Mesendoderm (in vitro differentiated cells): ENCODE data around the gene F13A1.

Experiments
- DNase-seq: peaks from one replicate; pipeline ENCODE4 v3.0.0; 2013
- H2AK5ac ChIP-seq: 2 replicates; pipeline ENCODE4 v1.6.1; 2013; ENCODE audit warnings: low read length, inconsistent platforms
- H2BK120ac ChIP-seq: 2 replicates; pipeline ENCODE4 v1.6.1; 2013; ENCODE audit warnings: low read depth, mild to moderate bottlenecking, low read length, moderate library complexity, mixed read lengths
- H2BK15ac ChIP-seq: replicated peaks from 2 replicates; pipeline ENCODE4 v1.6.1; 2013; ENCODE audit warnings: low read depth, mild to moderate bottlenecking, moderate library complexity
- H2BK5ac ChIP-seq: 2 replicates; pipeline ENCODE4 v1.6.1; 2013; ENCODE audit warnings: low read length, inconsistent platforms
- H3K18ac ChIP-seq: 2 replicates; pipeline ENCODE4 v1.6.1; 2013; ENCODE audit warnings: mild to moderate bottlenecking, low read length, mixed read lengths
- H3K23ac ChIP-seq: one replicate; pipeline ENCODE4 v1.6.1; 2013; ENCODE audit warnings: low read length
- H3K27ac ChIP-seq: 2 replicates; pipeline ENCODE4 v1.5.1; 2013; ENCODE audit warnings: low read depth, mild to moderate bottlenecking, inconsistent platforms, low read length, moderate library complexity
- H3K27me3 ChIP-seq: 2 replicates; pipeline ENCODE4 v1.6.1; 2013; ENCODE audit warnings: low read length, control low read depth, mild to moderate bottlenecking, inconsistent platforms; ENCODE audit not compliant: insufficient read depth, poor library complexity
- H3K36me3 ChIP-seq: 2 replicates; pipeline ENCODE4 v1.6.1; 2013; ENCODE audit warnings: low read length, inconsistent platforms; ENCODE audit not compliant: control insufficient read depth, insufficient read depth
- H3K4ac ChIP-seq: one replicate; pipeline ENCODE4 v1.6.1; 2013; ENCODE audit warnings: low read depth, mild to moderate bottlenecking, low read length, moderate library complexity
- H3K4me1 ChIP-seq: 2 replicates; pipeline ENCODE4 v1.6.1; 2013; ENCODE audit warnings: low read depth, low read length, inconsistent platforms; ENCODE audit not compliant: control insufficient read depth
- H3K4me2 ChIP-seq: 2 replicates; pipeline ENCODE4 v1.6.1; 2013; ENCODE audit warnings: low read length
- H3K4me3 ChIP-seq: 2 replicates; pipeline ENCODE4 v1.5.1; 2013; ENCODE audit warnings: mild to moderate bottlenecking, low read length
- H3K56ac ChIP-seq: one replicate; pipeline ENCODE4 v1.6.1; 2013; ENCODE audit warnings: low read length
- H3K79me1 ChIP-seq: 2 replicates; pipeline ENCODE4 v1.6.1; 2013; ENCODE audit warnings: low read length, inconsistent platforms
- H3K79me2 ChIP-seq: 2 replicates; pipeline ENCODE4 v1.6.1; 2013; ENCODE audit warnings: mild to moderate bottlenecking, low read length; ENCODE audit not compliant: control insufficient read depth, insufficient read depth
- H3K9ac ChIP-seq: 2 replicates; pipeline ENCODE4 v1.6.1; 2013; ENCODE audit warnings: low read length, inconsistent platforms
- H4K5ac ChIP-seq: one replicate; pipeline ENCODE4 v1.6.1; 2013; ENCODE audit warnings: low read length
- H4K8ac ChIP-seq: one replicate; pipeline ENCODE4 v1.6.1; 2013; ENCODE audit warnings: low read depth, mild to moderate bottlenecking, control low read depth, low read length, moderate library complexity
- WGBS: extraction: QIAGEN DNeasy Blood & Tissue Kit; methylation state at CpG from one replicate; pipeline ENCODE4 v1.1.7; 2013; ENCODE audit warnings: low lambda C conversion rate, missing lambda C conversion rate; ENCODE audit not compliant: insufficient coverage; ENCODE audit errors: extremely low coverage; 5-methylcytosine and 5-hydroxymethylcytosine counted together

The F13A1 gene

DNA sequence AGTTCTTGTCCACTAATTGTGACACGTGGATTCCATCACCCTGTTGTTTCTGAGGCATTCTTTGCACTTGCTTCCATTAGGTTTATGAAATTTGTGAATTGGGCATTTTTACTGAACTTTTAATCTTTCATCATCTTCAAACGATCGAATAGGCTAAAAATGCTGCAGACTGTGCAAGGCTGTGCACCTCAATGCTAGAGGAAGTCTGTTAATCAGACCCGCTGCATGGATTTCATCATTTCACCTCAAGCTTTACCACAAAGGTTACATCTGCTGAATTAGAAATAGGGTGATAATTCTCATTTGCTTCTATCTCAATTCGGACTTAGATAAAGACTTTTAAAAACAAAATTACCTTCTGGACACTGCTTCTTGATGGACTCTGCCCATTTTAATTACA lies 27.8 kb upstream of the F13A1 start:
- no peak overlapping the region for H3K9ac ChIP-seq
- H2BK120ac ChIP-seq = no peak overlapping the region
- H3K79me2 ChIP-seq = no peaks in the 10 kb centered on the region
- no peak overlapping the region for H3K4ac ChIP-seq
- no peak overlapping the region for H2AK5ac ChIP-seq
- no CpG with 5 or more reads among the region's 5 CpGs for WGBS
- H3K36me3 ChIP-seq = no peaks in the 10 kb centered on the region
- H2BK15ac ChIP-seq = no peak overlapping the region
- no peak for DNase-seq
- H4K8ac ChIP-seq = no peak overlapping the region
- no peaks in the 10 kb centered on the region for H3K27me3 ChIP-seq
- no peak overlapping the region for H3K4me2 ChIP-seq
- no peaks in the 10 kb centered on the region for H3K4me1 ChIP-seq
- no peak overlapping the region for H4K5ac ChIP-seq
- no peak overlapping the region for H3K18ac ChIP-seq
- no peak overlapping the region for H2BK5ac ChIP-seq
- no peak overlapping the region for H3K27ac ChIP-seq
- no peak overlapping the region for H3K23ac ChIP-seq
- H3K4me3 ChIP-seq = no peak overlapping the region
- H3K56ac ChIP-seq = no peak overlapping the region
- H3K79me1 ChIP-seq = no peaks in the 10 kb centered on the region

DNA sequence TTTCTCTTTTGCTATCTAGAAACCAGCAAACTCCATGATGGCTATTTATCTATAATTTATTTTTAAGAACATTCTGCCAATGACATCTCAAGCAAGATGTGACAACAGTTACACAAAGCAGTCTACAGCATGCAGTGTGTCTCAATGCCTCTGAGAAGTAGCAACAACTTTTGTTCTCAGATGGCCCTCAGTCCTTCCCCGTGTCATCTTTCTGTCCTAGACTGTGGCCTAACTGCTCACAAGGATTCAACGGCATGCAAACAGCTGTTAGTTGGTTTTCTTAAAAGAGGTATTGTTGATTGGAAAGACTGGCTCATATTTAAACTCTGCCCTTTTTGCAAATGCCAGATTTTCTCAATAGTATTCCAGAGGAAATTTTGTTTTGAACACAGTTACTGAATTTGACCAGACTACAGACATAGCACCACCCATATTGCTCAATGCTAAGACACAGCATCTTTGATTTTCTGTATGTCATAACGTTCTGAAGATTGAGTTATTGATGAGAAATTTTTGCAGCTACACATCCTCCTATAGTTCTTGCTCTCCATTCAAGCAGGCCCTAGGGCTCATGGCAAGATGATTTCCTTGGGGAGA lies 26.1 kb upstream of the F13A1 start:
- H2BK120ac ChIP-seq = no peak overlapping the region
- no peak overlapping the region for H3K18ac ChIP-seq
- H3K4me2 ChIP-seq = no peak overlapping the region
- no peak overlapping the region for H2BK5ac ChIP-seq
- H3K27ac ChIP-seq = no peak overlapping the region
- no peak overlapping the region for H4K8ac ChIP-seq
- H3K79me2 ChIP-seq = no peaks in the 10 kb centered on the region
- no peak overlapping the region for H3K23ac ChIP-seq
- no peaks in the 10 kb centered on the region for H3K4me1 ChIP-seq
- H2AK5ac ChIP-seq = no peak overlapping the region
- H3K79me1 ChIP-seq = no peaks in the 10 kb centered on the region
- DNase-seq = no peak
- no peak overlapping the region for H3K56ac ChIP-seq
- H3K4ac ChIP-seq = no peak overlapping the region
- H3K9ac ChIP-seq = no peak overlapping the region
- no peaks in the 10 kb centered on the region for H3K27me3 ChIP-seq
- no CpG with 5 or more reads among the region's 3 CpGs for WGBS
- no peak overlapping the region for H4K5ac ChIP-seq
- H3K36me3 ChIP-seq = no peaks in the 10 kb centered on the region
- H3K4me3 ChIP-seq = no peak overlapping the region
- H2BK15ac ChIP-seq = no peak overlapping the region

DNA sequence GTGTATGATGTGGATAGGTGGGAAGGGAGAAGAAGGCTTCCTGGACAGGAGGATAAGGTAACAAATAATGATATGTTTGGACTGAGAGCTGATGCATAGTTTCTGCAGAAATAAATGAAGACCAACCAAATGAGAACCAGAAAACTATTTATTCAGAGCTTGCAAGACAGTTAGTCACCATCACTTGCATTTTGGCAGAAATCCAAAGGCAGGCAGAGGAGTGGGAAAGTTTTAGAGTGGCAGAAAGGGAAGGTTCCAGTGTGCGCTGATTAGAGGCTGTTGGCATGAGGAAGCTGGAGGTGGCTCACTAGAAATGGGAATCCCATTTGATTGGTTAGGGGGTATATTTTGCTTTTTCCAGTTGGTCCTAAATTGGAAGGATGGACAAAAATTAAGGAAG lies 13.0 kb upstream of the F13A1 start:
- DNase-seq = no peak
- Histone ChIP-seq H3K4ac (no peak overlapping the region), H3K4me2 (no peak overlapping the region), H3K23ac (no peak overlapping the region), H3K27ac (no peak overlapping the region), H3K9ac (no peak overlapping the region), H3K4me1 (no peaks in the 10 kb centered on the region), H2AK5ac (no peak overlapping the region), H3K36me3 (no peaks in the 10 kb centered on the region), H4K5ac (no peak overlapping the region), H4K8ac (no peak overlapping the region), H3K79me1 (no peaks in the 10 kb centered on the region), H2BK15ac (no peak overlapping the region), H2BK5ac (no peak overlapping the region), H2BK120ac (no peak overlapping the region), H3K56ac (no peak overlapping the region), H3K18ac (no peak overlapping the region), H3K79me2 (no peaks in the 10 kb centered on the region), H3K27me3 (no peaks in the 10 kb centered on the region), H3K4me3 (no peak overlapping the region)
- WGBS = no CpG with 5 or more reads among the region's 1 CpG

DNA sequence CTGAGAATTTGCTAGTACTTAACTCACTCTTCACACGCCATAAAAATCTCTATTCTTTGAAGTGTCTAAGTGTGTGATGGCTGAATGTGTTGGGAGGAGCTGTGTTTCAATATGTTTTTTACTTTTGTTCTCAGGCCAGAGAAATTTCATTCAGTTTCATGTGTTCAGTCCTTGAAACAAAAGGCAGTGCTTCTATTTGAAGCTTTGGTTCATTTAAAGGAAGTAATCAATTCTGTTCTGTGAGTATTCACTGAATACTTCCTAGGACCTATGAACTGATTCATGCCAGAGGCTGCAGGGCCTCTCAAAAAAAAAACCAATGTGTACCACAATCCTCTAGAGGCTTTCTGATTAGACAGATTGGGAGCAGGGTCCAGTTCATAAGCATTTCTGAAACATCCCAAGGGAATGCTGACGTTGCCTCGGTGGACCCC lies 12.4 kb upstream of the F13A1 start:
- no peak overlapping the region for H3K56ac ChIP-seq
- no peaks in the 10 kb centered on the region for H3K79me1 ChIP-seq
- H2BK120ac ChIP-seq = no peak overlapping the region
- no peaks in the 10 kb centered on the region for H3K27me3 ChIP-seq
- no peak overlapping the region for H4K5ac ChIP-seq
- no peak overlapping the region for H3K23ac ChIP-seq
- no CpG with 5 or more reads among the region's 3 CpGs for WGBS
- no peaks in the 10 kb centered on the region for H3K4me1 ChIP-seq
- no peak overlapping the region for H3K4ac ChIP-seq
- no peak overlapping the region for H2AK5ac ChIP-seq
- no peak overlapping the region for H4K8ac ChIP-seq
- no peak overlapping the region for H2BK15ac ChIP-seq
- no peak overlapping the region for H3K4me3 ChIP-seq
- no peaks in the 10 kb centered on the region for H3K79me2 ChIP-seq
- H3K4me2 ChIP-seq = no peak overlapping the region
- no peak overlapping the region for H3K18ac ChIP-seq
- no peaks in the 10 kb centered on the region for H3K36me3 ChIP-seq
- H2BK5ac ChIP-seq = no peak overlapping the region
- no peak overlapping the region for H3K27ac ChIP-seq
- no peak overlapping the region for H3K9ac ChIP-seq
- no peak for DNase-seq

DNA sequence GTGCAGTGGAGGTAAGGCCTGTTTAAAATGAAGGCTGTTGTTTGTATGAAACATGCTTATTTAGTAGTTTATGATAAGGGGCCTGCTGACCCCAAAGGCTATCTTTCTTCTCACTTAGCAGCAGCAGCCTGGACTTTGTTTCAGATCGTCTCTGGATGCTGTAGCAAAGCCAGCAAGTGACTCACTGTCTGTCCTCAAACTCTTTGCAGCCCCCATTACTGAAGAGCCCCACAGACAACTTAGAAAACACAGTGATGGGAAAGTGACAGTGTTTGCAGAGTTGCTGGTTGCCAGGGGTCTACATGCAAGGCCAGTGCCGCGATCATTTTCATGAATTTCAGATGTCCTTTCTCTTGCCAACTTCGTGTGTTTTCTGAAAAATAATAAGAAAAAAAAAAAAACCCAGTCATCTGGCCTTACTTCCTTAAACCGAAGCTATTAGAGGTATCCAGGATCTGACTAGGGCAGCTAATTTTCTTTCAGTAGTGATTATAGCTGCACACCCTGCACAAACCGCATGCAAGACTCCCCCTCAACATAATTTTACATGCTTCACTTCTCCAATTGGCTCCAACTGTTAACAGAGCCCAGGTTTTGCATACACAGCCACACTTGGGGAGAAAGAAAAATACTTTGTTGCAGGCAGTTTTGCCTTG lies 11.6 kb upstream of the F13A1 start:
- Histone ChIP-seq H3K9ac (no peak overlapping the region), H4K5ac (no peak overlapping the region), H3K27ac (no peak overlapping the region), H4K8ac (peak overlapping the region; percentile 14), H3K27me3 (no peaks in the 10 kb centered on the region), H3K23ac (no peak overlapping the region), H3K4ac (no peak overlapping the region), H3K36me3 (no peaks in the 10 kb centered on the region), H3K4me2 (no peak overlapping the region), H2BK15ac (no peak overlapping the region), H3K4me1 (no peaks in the 10 kb centered on the region), H2BK120ac (no peak overlapping the region), H2BK5ac (no peak overlapping the region), H3K18ac (no peak overlapping the region), H3K79me1 (no peaks in the 10 kb centered on the region), H2AK5ac (no peak overlapping the region), H3K56ac (no peak overlapping the region), H3K79me2 (no peaks in the 10 kb centered on the region), H3K4me3 (no peak overlapping the region)
- DNase-seq = no peak
- WGBS = no CpG with 5 or more reads among the region's 6 CpGs

DNA sequence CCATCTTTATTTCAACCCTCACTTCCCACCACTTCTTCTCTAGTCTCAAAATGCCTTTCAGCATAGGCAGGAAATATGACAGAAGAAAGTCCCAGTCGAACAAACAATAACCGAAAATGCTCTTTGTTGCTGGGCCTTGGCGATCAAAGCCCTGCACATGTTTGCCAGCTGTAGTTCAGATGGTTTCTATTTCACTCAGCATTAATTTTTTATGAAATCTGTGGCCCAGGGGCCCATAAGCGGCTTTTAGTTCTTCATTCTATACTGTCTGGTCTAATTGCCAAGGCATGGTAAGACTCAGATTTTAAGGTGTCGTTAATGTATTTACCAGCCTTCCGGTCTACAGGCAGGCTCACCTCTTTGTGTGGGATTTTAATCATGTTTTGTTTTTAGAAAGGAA lies 10.9 kb upstream of the F13A1 start:
- Histone ChIP-seq H3K4ac (no peak overlapping the region), H3K79me2 (no peaks in the 10 kb centered on the region), H2BK15ac (no peak overlapping the region), H3K79me1 (no peaks in the 10 kb centered on the region), H3K18ac (no peak overlapping the region), H3K56ac (no peak overlapping the region), H4K8ac (no peak overlapping the region), H4K5ac (no peak overlapping the region), H3K9ac (no peak overlapping the region), H3K36me3 (no peaks in the 10 kb centered on the region), H2AK5ac (no peak overlapping the region), H3K27ac (no peak overlapping the region), H3K23ac (no peak overlapping the region), H3K4me2 (no peak overlapping the region), H2BK5ac (no peak overlapping the region), H3K4me3 (no peak overlapping the region), H3K4me1 (no peaks in the 10 kb centered on the region), H2BK120ac (no peak overlapping the region), H3K27me3 (no peaks in the 10 kb centered on the region)
- WGBS = no CpG with 5 or more reads among the region's 6 CpGs
- DNase-seq = no peak
